HUES64 (cell line): Measurements from ENCODE around the gene CRLF2.

Source experiments
- H3K27ac ChIP-seq: 2 replicates; pipeline ENCODE4 v1.7.0; 2013; ENCODE audit warnings: low read depth, low read length, inconsistent platforms
- H3K27me3 ChIP-seq: 2 replicates; pipeline ENCODE4 v1.6.1; 2013; ENCODE audit warnings: mild to moderate bottlenecking, low read length; ENCODE audit not compliant: insufficient read depth
- H3K36me3 ChIP-seq: 2 replicates; pipeline ENCODE4 v1.6.1; 2013; ENCODE audit warnings: mild to moderate bottlenecking, low read length; ENCODE audit not compliant: insufficient read depth
- H3K4me1 ChIP-seq: 2 replicates; pipeline ENCODE4 v1.6.1; 2013; ENCODE audit warnings: mild to moderate bottlenecking, low read length, moderate library complexity; ENCODE audit not compliant: insufficient read depth
- H3K4me3 ChIP-seq: 2 replicates; pipeline ENCODE4 v1.5.1; 2013; ENCODE audit warnings: mild to moderate bottlenecking, low read length, moderate library complexity
- H3K9ac ChIP-seq: 2 replicates; pipeline ENCODE4 v1.6.1; 2013; ENCODE audit warnings: mild to moderate bottlenecking, low read depth, low read length
- H3K9me3 ChIP-seq: 2 replicates; pipeline ENCODE4 v1.6.1; 2013; ENCODE audit warnings: low read depth, low read length; ENCODE audit not compliant: insufficient read depth
- WGBS: fragments of 150-250, 120-280 bp; methylation state at CpG from one replicate; pipeline ENCODE4 v1.1.7; 2013; ENCODE audit warnings: missing lambda C conversion rate; 5-methylcytosine and 5-hydroxymethylcytosine counted together

The CRLF2 gene

GRCh38 chrX:1150569-1151347 lies 61.7 kb downstream of the CRLF2 start:
- Histone ChIP-seq H3K9ac (no peak overlapping the region), H3K4me3 (no peak overlapping the region), H3K9me3 (no peaks in the 10 kb centered on the region), H3K36me3 (no peaks in the 10 kb centered on the region), H3K27me3 (no peaks in the 10 kb centered on the region), H3K4me1 (peaks cover 6% of the 10 kb centered on the region; the same call in 1 of the 2 replicates), H3K27ac (no peak overlapping the region)
- 86% methylated on average over 8 of the region's 8 CpGs for WGBS

DNA sequence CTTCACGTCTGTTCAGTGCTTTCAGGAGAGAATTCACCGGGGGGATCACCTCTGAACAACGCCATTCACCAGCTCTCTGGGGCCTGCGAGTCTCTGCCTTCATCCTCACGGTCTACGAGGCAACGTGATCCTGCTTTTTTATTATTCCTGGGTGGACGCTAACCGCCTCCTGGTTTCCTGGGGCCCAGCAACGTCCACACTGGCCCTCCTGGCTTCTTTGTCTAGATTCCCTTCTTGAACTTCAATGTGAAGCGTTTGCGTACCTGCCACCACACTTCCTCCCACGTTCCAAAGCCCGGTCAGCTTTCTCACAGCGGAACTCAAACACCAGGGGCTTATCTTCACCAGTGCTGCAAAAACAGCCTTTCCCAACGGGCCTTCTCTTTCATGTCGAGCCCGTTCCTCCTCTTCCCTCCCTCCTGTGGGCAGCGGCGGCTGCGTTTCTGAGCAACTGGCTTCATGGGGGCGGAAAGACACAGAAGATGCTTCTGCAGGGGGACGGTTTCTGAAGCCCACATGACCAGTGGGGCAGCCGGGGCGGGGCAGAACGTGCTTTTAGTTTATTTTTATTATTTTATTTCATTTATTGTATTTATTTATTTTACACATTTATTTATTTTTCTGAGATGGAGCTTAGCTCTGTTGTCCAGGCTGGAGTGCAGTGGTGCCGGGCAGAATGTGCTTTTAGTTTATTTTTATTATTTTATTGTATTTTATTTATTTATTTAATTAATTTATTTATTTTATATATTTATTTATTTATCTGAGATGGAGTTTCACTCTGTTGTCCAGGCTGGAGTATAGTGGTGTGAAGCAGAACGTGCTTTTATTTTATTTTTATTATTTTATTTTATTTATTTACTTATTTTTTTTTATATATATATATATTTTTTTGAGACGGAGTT lies 64.6 kb downstream of the CRLF2 start:
- Histone ChIP-seq H3K4me1 (peaks cover 6% of the 10 kb centered on the region; the same call in 1 of the 2 replicates), H3K36me3 (no peaks in the 10 kb centered on the region), H3K27ac (no peak overlapping the region), H3K27me3 (no peaks in the 10 kb centered on the region), H3K9me3 (no peaks in the 10 kb centered on the region), H3K9ac (no peak overlapping the region), H3K4me3 (no peak overlapping the region)
- 65% methylated on average over 23 of the region's 29 CpGs for WGBS

- Histone ChIP-seq H3K4me1 (peaks cover 6% of the 10 kb centered on the region; the same call in 1 of the 2 replicates), H3K9ac (no peak overlapping the region), H3K36me3 (no peaks in the 10 kb centered on the region), H3K27ac (no peak overlapping the region), H3K4me3 (no peak overlapping the region), H3K27me3 (no peaks in the 10 kb centered on the region), H3K9me3 (no peaks in the 10 kb centered on the region)
- 95% methylated on average over 11 of the region's 11 CpGs for WGBS
Measured at GRCh38 chrX:1144293-1144692, 68.2 kb downstream of the CRLF2 start.
